SK-N-DZ (cell line): ENCODE results near the gene SLC12A4.

Experiments used
- DNase-seq: peaks from one replicate; pipeline ENCODE4 v3.0.0-alpha.2; 2015; ENCODE audit warnings: low spot score
- small RNA-seq, 2 experiments: library from RNA; depleted of rRNA; stranded (forward); fragments of <200 nt; gene quantifications; one replicate each; pipeline ENCODE3, GENCODE V24; 2014

SLC12A4 gene

DNA sequence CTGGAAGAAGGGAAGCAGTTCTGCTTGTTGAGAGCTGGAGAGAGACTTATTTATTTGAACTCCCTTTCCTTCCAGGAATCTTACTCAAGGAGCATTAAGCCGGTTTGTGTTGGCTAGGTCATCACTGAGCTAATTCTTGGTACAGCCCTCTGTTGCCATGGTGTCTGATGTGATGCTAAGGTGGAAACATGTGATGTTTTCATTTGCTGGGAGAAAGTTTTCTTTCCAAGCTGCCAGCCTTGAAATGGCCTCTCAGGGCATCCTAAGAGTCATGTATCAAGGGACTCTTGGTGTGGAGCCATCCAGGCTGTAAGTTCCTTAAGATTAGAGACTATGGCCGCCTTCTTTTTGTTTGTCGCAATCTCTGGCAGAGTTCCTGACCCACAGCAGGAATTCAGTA, 71.2 kb downstream of the SLC12A4 start:
- no peak for DNase-seq

DNA sequence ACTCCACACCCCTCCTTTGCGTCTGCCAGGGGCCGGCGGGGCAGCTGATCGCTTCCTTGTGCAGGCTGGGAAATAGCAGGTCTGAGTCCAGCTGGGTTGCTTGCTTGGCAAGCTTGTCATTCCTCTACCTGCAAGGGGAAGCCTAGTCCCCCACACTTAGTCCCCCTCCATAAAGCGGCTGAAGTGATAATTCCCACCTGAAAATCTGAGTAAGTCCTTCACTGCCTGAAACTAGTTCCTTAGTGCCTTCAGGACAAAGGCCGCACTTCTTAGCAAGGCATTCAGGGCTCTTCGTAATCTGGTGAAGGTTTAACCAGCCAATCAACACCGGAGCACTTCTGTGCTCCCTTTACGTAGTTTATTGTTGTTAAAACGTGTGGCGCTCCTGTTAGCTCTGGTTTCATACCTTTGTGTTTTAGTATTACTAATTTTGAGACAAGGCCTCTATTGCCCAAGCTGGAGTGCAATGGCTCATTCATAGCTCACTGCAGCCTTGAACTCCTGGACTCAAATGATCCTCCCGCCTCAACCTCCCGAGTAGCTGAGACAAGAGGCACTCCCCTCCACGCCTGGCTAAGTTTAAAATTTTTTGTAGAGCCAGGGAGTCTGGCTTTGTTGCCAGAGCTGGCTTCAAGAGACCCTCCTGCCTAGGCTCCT, 74.6 kb downstream of the SLC12A4 start:
- DNase-seq, result no peak

Small RNA genes within 50 kb of the gene (small RNA-seq; reads per million reads assigned to genes)
- 0 reads per million in 2 experiments for gene RNU6-359P
